VCaP (cell line): ENCODE results near the gene EDNRB.

Experiments used
- H3K27ac ChIP-seq: fragments of 450-650 bp; 2 replicates; pipeline ENCODE4 v1.5.1; 2017
- CTCF ChIP-seq: fragments of 450-650 bp; conservative IDR thresholded peaks from 2 replicates; pipeline ENCODE4 v1.5.1; 2017; ENCODE audit warnings: mild to moderate bottlenecking, moderate library complexity

Gene EDNRB

GRCh38 chr13:77925616-77926015 lies 7.0 kb upstream of the EDNRB start:
- TF ChIP-seq CTCF = no peak
- H3K27ac ChIP-seq = no peak overlapping the region

GRCh38 chr13:77919921-77920294 lies 1.3 kb upstream of the EDNRB start:
- no peak overlapping the region for H3K27ac ChIP-seq
- TF ChIP-seq CTCF = no peak

GRCh38 chr13:77919246-77919920 lies 752 bp upstream of the EDNRB start:
- no peak overlapping the region for H3K27ac ChIP-seq
- TF ChIP-seq CTCF = no peak

GRCh38 chr13:77916488-77916887 lies 2.1 kb downstream of the EDNRB start:
- no peak overlapping the region for H3K27ac ChIP-seq
- TF ChIP-seq CTCF = no peak

- no peak overlapping the region for H3K27ac ChIP-seq
- TF ChIP-seq CTCF = no peak
These were observed 2.9 kb downstream of the EDNRB start for GRCh38 chr13:77915686-77916085.

GRCh38 chr13:77913003-77913402 lies 5.6 kb downstream of the EDNRB start:
- no peak for TF ChIP-seq CTCF
- no peak overlapping the region for H3K27ac ChIP-seq

GRCh38 chr13:77911751-77912150 lies 6.9 kb downstream of the EDNRB start:
- H3K27ac ChIP-seq = no peak overlapping the region
- TF ChIP-seq CTCF = no peak

GRCh38 chr13:77909827-77910226 lies 8.8 kb downstream of the EDNRB start:
- no peak overlapping the region for H3K27ac ChIP-seq
- no peak for TF ChIP-seq CTCF
